Measurements from ENCODE around the gene NCAM2.

NCAM2 gene

DNA sequence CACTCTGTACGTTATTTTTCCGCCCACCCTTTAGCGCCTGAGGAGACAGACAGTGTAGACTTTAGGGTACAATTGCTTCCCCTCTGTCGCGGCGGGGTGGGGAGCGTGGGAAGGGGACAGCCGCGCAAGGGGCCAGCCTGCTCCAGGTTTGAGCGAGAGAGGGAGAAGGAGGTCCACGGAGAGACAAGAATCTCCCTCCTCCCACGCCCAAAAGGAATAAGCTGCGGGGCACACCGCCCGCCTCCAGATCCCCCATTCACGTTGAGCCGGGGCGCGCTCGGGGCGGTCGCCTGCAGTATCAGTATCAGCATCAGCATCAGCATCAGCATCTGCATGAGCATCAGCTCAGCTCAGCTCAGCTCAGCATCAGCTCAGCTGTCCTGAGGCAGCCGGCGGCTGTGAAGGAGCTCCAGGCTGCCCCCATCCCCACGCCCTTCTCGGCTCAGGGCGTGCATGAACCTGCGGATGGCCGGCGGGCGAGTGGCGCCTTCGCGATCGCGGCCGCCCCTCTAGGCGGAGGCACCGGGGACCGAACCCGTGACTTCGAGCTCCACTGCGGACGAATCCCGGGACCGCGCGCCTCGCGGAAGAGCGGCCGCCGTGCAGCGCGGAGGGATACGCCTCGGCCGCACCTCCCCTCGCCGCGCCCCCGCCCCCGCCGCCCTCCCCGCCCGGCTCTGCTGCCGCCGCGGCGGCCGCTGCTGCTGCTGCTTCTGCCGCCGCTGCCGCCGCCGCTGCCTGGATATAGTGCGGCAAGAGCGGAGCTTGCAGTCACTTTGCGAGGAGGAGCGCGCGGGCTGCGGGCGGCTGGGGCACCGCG is at the start of gene NCAM2:
Gene NCAM2 (plus strand): TSS at position 774 of the 820 bp plus-strand sequence.
- DNase-seq (ENCODE audit: low read depth in 3 of 3), result peak; percentile 21 to 54 (median 31)

DNA sequence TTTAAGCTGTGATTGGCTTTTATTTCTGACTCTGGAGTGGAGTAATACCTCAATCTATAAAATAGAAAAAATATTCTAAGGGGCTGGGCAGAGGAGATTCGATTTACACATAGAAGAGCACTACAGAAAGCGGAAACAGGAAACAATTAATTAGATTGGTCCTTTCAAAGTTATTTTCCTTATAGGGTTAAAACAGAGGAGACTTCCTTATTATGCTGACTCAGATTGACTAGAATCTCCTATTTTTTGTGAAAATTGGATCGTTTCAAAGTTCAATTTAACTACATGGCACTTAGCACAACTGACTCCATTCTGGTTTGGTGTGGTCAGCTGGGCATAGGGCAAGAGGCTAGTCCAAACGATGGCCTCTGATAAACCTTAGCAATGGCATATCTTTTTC is 48.3 kb upstream of the NCAM2 start:
- no peak for DNase-seq (ENCODE audit: low read depth in 3 of 3)

DNA sequence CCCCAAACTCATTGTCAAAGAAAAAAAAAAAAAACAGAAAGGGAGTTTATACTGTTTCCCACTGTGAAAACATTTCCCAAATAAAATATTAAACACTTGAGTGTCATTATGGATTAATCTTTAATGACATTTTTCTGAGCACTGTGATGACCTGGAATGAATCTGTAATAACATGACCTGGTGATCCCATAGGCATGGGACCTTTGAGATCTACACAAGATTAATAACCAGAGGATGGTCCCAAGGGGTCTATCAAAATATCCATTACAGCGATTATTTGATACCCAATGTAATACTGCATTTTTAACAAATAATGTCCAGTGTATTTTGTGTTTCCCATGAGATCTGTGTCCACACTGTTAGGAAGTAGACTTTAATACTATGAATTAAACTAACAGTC is 32.4 kb upstream of the NCAM2 start:
- DNase-seq (ENCODE audit: low read depth in 3 of 3), result no peak

DNA sequence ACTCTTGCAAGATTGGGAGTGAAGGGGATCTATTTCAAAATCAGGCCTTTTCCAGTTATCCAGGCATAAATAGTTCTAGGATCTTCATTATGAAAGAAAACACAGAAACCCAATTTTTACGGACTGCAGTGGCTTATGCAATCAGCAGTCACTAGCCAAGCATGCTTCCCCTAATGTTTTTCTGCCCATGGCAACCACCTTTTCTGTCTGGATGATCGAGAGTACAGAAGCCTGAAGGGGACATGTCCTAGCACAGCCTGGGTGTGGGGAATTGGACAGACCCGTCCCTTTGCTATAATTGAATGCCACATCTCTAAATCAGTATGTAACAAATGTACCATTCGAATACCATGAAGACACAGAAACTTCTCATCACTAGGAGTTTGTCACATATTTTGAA is 29.8 kb upstream of the NCAM2 start:
- DNase-seq (ENCODE audit: low read depth in 3 of 3), result no peak

DNA sequence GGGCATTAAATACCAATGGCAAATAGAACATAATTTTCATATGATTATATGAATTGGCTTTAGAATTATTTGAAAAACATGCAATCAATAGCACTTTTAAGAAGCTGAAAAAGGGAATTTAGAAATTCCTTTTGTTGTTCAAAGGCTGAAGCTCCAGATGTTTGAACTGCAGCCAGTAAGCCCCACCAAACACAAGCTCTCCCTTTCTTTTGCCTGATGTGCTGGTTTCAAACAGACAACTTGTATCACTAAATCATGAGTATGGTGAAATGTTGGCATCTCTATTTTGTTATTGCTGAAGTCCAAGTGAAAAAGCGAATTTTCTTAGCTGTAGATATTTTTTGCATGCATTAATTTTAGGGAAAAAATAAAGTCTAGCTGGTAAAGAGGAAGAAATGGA is 27.5 kb upstream of the NCAM2 start:
- DNase-seq (ENCODE audit: low read depth in 3 of 3), result no peak

DNA sequence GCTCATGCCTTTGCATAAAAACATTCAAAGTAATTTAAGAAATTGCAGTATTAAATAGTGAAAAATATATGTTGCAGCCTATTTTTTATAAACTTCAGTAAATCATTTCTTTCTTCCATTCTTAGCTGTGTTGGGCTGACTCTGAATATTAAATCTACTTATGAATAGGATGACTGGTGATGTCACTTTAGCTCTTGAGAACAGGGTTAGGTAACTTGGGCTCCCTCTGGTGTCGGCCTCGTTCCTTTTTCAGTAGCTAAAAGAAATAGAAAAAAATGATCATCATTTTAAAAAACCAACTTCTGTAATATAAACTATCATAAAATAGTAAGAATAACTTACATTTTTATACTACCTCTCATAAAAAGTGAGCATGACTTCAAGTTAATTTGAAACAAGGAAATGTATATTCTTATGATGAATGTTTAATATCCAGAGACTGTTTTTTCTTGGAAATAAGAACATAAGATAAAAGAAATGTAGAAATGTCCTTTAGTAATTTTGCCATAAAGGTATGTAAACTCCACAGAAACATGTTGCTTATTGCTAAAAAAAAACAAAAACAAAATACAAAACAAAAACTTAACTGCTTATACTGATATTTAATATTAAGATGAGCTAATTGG is 26.8 kb upstream of the NCAM2 start:
- DNase-seq (ENCODE audit: low read depth in 3 of 3), result no peak

DNA sequence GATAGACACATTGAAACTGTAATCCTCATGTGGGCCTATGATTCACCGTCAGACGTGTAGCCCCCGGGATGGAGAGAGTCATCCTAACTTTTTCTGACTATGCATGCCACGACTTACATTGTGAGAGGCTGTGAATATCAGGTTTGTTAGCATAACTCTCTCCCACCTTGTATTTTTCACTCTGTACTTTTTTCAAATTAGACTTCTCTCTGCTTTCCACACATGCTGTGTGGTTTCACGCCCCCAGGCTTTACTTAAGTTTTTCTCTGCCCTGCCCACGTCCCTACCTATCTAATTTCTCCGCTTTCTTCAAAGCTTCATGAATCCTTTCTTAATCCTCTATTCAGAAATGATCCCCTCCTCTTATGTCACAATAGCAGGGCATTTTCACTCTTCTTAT is 3.4 kb upstream of the NCAM2 start:
- no peak for DNase-seq (ENCODE audit: low read depth in 3 of 3)

DNA sequence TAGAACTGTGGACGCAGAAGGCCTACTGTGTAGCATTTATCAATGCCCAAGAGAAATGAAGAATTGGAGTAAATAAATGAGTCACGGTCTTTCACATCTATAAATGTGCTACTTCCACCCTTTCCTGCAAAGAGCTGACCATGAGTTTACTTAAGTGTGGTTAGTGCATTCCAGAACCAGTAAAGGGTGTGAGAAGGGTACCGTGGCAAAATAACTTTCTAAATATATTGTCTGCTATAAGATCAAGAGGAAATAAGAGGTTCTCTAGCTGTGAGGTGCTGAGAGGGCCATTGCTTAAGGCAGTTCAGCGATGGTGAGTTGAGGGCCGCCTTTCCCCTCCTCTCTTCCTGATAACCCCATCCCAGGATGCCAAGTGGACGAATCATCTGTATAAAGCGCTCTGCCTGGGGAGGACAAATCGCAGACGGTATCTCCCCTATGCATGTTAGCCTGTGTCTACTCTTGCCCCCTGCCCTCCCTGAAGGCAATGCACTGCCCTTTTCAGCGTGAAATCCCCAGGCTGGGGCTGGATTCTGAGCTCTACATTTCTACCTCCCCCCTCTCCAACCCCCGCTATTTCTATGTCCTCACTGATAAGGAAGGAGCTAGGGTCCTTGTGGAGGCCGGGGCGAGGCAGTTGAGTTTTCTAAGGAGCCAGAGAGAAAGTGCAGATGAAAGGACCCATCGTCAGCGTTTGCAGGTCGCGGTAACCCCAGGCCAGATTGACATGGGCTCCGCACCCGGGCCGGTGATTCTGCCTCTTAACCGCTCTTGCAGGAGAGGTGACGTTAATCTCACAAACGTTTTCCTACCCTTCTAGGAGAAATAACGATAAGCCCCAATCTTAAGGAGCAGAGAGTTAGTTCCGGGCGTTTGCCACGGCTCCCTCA is 1.5 kb upstream of the NCAM2 start:
- DNase-seq (ENCODE audit: low read depth in 3 of 3), result no peak

DNA sequence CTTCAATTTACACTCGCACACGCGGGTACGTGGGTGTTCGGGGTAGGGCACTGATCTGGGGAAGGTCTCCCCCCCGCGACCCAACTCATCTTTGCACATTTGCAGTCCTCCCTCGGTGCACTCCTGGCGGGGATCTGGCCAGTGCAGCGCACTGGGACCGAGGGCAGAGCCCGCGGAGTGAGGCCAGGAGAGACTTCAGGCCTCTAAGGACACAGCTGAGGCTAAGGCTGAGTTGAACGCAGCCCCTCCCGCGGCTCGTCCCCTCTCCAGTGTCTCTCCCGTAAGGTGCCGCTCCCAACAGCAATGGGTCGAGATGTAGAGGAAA is 936 bp upstream of the NCAM2 start:
- no peak for DNase-seq (ENCODE audit: low read depth in 3 of 3)

DNA sequence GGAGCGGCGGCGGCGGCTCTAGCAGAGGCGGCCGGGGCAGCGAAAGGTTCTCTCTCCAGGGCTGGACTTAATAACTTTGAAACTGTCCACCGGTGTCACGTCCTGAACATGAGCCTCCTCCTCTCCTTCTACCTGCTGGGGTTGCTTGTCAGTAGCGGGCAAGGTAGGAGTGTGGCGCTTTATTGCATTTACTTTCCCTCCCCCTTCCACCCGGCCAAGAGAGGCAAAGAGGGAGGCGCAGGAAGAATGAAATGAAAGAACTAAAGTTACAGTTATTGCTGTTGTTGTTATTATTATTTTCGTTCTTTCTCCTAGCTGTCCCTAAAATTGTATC is 214 bp downstream of the NCAM2 start:
- no peak for DNase-seq (ENCODE audit: low read depth in 3 of 3)

DNA sequence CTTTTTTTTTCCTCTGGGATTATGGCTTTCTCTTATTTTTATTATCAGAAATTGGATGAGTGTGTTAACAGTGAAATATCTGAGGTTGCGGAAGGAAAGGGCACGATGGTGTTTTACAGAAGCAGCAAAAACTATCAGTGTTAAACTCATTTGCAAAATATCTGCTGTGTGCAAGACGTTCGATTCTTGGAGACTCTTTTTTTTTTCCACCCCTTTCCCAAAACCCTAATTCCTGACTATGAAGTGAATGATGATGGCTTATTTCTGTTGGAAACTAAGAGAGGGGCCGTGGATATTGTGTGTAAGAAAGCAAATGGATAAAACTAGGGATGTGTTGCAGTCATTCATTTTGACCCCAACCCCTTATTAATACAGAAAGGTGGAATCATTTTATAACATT is 677 bp downstream of the NCAM2 start:
- DNase-seq (ENCODE audit: low read depth in 3 of 3), result no peak

DNA sequence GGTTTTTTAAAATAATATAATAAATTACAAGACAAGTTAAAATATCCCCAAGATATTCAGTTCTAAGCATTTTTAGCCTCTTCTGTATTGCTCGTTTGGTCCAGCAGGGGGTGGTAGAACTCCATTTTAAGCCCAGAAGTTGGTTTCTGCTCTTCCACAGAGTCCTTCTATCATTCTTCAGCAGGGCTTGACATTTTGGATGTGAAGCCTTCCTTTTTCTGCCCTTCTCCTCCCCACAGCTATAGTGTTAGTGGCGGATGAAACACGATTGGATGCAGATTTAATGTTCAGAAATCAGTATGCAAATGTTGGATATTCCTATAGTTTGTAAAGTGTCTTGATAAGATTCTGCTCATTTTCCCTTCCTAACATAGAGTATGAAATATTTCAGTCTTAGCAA is 1.4 kb downstream of the NCAM2 start:
- peak in 1 of 3 donors; percentile 20 for DNase-seq (ENCODE audit: low read depth in 3 of 3)

DNA sequence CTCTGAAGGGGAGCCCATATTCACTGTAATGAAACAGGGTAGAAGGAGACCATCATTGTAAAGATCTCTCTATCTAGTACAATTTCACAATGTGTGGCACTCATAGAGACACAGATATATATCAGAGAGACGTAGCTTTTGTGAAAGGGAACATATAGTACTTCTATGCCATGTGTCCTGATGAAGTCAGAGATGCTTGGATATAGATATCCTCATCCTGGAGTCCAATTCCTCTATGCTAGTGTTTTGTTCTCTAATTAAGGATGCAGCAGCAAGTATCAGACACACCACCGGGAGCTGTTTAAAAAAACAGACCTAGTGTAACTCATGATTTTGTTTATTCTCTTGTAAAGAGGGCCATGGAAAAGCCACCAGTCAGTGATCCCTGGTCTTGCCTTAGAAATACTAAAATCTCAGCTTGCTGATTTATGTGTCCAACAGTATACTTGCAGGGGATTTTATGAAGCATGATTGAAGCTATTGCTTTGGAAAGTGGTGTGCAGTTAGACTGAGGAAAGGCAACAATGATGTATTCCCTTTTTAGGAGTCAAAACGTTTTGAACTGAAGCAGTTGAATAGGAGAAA is 2.5 kb downstream of the NCAM2 start:
- DNase-seq (ENCODE audit: low read depth in 3 of 3), result no peak

DNA sequence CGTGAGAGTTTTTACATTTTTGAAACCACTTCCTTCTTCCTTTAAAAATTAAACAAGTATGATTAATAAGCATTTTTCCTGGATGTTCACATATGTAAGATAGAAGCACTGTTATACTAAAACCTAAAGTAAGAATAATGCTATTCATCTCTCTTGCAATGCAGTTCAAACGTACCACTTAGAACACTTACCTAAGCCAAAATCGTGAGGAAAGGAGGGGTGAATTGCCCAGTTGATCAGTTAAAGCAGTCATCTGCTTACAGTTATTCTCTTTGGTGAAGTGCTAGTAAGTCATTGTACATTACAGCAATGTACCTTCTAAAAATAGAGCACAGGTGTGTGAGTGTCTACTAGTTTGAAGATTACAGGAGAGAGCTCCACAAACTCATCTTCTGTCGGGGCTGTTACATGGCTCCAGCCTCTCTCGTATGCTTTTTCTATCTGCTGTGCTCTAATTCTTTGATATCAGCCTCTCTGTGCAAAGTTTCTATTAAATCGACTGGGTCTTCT is 3.4 kb downstream of the NCAM2 start:
- DNase-seq (ENCODE audit: low read depth in 3 of 3), result no peak

DNA sequence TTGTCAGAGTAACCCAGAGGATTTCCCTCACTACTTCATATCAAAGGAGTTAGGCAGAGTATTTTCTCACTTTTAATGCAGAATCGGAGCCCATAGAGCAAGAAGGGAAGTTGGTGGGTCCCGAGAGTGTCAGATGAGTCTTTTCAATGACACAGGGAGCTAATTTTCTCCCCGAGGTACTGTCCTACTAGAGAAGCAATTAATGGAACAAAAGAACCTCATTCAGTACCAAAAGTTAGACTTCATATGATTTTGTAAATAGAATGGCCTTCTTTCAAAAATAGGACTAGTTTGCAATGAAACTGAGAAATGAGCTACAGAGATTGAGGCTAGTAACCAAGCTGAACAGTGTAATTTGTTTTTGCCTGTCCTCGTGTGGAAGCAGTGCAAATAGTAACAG is 3.9 kb downstream of the NCAM2 start:
- DNase-seq (ENCODE audit: low read depth in 3 of 3), result no peak

DNA sequence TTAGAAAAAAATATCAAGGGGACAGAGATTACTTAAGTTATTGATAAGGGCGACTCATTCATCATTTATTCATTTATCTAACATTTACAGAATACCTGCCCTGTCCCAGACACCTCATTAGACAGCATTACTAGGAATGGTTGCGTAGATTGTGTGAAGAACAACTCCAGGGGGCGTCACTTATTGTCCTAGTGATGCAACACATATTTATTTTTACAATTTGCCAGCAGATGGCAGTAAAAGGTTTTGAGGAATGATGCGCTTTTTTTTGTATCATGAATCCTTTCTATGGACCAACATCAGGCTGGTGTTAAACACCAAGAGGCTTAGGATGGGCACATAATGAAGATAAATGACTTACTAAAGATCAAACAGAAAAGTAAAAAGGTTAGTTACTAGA is 5.5 kb downstream of the NCAM2 start:
- no peak for DNase-seq (ENCODE audit: low read depth in 3 of 3)

DNA sequence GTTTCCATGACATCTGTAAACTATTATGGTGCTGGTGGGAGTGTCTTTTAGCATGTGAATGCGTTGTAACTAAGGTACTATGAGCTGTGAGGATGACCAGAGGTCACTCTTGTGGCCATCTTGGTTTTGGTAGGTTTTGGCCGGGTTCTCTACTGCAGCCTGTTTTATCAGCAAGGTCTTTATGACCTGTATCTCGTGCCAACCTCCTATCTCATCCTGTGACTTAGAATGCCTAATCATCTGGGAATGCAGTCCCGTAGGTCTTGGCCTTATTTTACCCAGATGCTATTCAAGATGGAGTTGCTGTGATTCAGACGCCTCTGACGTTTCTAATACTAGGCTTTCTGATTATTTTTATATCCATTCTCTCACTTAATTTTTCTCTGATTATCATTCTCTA is 9.4 kb downstream of the NCAM2 start:
- no peak for DNase-seq (ENCODE audit: low read depth in 3 of 3)

DNA sequence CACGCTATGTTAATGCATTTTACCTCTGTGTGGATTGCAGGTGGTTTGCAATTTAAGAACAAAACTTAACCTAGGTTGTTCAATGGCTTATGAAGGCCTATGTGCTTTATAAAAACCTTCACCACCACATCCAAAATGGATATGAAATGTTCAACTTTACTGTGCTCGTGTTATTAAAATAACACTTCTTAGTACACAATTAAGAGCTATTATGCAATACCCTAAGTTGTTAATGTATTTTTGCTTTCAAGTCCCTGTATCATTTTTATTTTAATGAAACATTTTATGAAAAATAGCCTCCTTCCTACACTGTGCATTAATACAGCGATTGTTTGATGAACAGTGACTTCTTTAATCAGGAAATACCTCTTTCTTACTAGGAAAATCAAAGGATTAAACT is 12.0 kb downstream of the NCAM2 start:
- no peak for DNase-seq (ENCODE audit: low read depth in 3 of 3)

DNA sequence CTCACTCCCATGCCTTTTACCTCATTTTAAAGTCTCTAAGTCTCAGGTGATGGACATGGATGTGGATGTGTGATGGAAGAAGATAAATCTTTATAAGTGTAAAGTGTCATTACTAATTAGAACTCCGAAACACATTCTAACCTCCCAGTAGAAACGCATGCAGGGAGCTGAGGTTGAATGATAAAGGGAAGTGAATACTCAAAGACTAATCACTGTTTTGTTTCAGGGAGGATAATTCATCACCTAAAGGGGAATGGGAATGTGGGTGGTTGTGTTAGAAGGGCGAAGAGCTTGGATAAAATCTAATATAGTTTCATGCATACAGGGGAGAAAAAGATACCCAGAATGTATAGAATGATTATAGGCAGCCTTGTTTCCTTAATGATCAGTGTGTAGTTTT is 12.5 kb downstream of the NCAM2 start:
- no peak for DNase-seq (ENCODE audit: low read depth in 3 of 3)

DNA sequence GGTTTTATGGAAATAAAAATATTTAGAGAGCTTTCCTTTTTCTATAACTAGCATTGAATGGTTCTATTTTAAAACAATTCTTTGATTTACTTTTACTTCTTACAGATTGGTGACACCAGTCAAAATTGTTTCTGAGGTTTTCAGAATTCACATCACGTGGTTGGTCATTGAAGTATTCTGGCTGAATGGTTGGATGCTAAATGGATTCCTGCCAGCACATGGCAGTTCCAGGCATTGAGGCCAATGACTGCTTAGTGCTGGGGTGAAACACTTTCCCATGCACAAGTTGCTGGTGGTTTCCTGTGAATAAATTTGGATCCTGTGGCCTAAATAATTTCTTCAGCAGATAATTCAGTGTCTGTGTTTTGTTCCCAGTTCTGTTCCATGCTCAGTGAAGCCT is 20.6 kb downstream of the NCAM2 start:
- DNase-seq (ENCODE audit: low read depth in 3 of 3), result no peak

DNA sequence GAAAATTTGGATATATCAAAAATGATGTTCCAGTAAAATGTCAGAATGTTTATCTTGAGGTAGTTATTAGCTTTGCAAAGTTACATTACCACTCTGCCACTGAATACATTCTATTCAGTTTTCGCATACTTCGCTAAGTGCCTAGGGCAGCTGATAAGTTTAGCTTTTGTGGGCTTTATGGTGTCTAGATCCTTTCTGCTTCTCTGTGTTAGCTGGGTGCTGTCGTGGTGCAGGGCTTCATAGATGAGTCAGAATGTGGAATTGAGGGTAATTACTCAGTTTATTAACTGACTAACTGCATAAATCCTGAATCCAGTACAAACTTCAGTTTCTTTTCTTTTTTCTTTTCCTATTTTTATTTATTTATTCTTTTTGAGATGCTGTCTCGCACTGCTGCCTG is 21.5 kb downstream of the NCAM2 start:
- DNase-seq (ENCODE audit: low read depth in 3 of 3), result no peak

DNA sequence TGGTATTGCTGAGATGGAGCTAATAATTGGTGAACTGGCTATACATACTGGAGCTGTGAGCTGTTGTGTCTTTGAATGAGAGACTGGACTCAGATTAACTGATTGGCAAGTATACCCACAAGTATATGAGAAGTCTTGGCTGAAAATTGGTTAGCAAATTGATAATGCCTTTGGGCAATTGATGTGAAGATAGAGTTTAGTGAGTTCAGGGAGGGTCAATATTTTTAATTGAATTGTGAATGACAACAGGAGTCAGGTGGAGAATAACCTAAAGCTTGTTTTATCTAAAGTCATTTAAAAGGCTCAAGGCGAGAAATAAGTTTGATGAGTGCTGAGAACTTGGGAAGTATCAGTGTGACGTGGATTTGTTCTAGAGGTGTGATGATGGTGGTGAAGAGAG is 27.5 kb downstream of the NCAM2 start:
- DNase-seq (ENCODE audit: low read depth in 3 of 3), result no peak
